DOHH2 (cell line): Measurements from ENCODE around the gene TSC22D3.

Experiments used
- CTCF ChIP-seq: fragments of 200-600 bp; sonication (generic); IDR thresholded peaks from one replicate; pipeline ENCODE4 v1.5.1; 2014; ENCODE audit warnings: antibody characterized with exemption, mild to moderate bottlenecking, low read depth, low read length; ENCODE audit not compliant: poor library complexity, severe bottlenecking
- EZH2phosphoT487 ChIP-seq: fragments of 200-600 bp; sonication (generic); IDR thresholded peaks from 2 replicates; pipeline ENCODE4 v1.6.1; 2017; ENCODE audit warnings: borderline replicate concordance, mild to moderate bottlenecking, antibody characterized with exemption, low read length, moderate library complexity, mixed read lengths

GRCh38 chrX:107766470-107767150, 9.0 kb downstream of the TSC22D3 start:
- TF ChIP-seq CTCF (no peak), EZH2phosphoT487 (no peak)
